Natural killer cell (primary cell): Measurements from ENCODE around the gene DLG5. TPM values are rescaled to one million over a fixed set of nuclear protein-coding genes. Genes with fewer than 3 reads are reported as not detected.

Experiments used
- ATAC-seq, 3 donors: fragments of 150-1000 bp in 2 of 3; fragments of 200-7000 bp in 1 of 3; cut with Tn5 transposase; 1 replicate in 1 of 3; 2 replicates in 2 of 3; pipeline ENCODE4 v1.10.0; 2021; ENCODE audit warnings: mild to moderate bottlenecking in 2 of 3, moderate library complexity in 2 of 3
- DNase-seq, 2 donors: peaks; one replicate each; pipeline versions ENCODE4 v3.0.0 to v3.0.0-alpha.2; 2013 to 2021; ENCODE audit warnings: mixed read lengths in 1 of 2
- H3K27ac ChIP-seq: one replicate; pipeline ENCODE4 v1.5.1; 2013; ENCODE audit warnings: mild to moderate bottlenecking, low read length
- H3K27me3 ChIP-seq: one replicate; pipeline ENCODE4 v1.6.1; 2013; ENCODE audit warnings: low read length; ENCODE audit not compliant: control insufficient read depth, insufficient read depth
- H3K36me3 ChIP-seq: one replicate; pipeline ENCODE4 v1.6.1; 2013; ENCODE audit warnings: low read length; ENCODE audit not compliant: control insufficient read depth, insufficient read depth
- H3K4me1 ChIP-seq: one replicate; pipeline ENCODE4 v1.6.1; 2013; ENCODE audit warnings: low read length; ENCODE audit not compliant: control insufficient read depth, insufficient read depth
- H3K4me3 ChIP-seq: one replicate; pipeline ENCODE4 v1.5.1; 2013; ENCODE audit warnings: low read length
- H3K9me3 ChIP-seq: one replicate; pipeline ENCODE4 v1.6.1; 2013; ENCODE audit warnings: low read length; ENCODE audit not compliant: control insufficient read depth, insufficient read depth
- H3K27ac Mint-ChIP-seq, 2 donors: one replicate each; pipeline ENCODE4 v1.8.0; 2022; ENCODE audit warnings: mild to moderate bottlenecking in 2 of 2, mixed read lengths in 2 of 2, moderate library complexity in 1 of 2
- H3K27me3 Mint-ChIP-seq, 2 donors: one replicate each; pipeline ENCODE4 v1.8.0; 2022; ENCODE audit warnings: low read depth in 2 of 2, mixed read lengths in 2 of 2
- H3K36me3 Mint-ChIP-seq: one replicate; pipeline ENCODE4 v1.8.0; 2022; ENCODE audit warnings: mixed read lengths
- H3K4me1 Mint-ChIP-seq, 2 donors: one replicate each; pipeline ENCODE4 v1.8.0; 2022; ENCODE audit warnings: mixed read lengths in 2 of 2
- H3K4me3 Mint-ChIP-seq: one replicate; pipeline ENCODE4 v1.8.0; 2022; ENCODE audit warnings: mild to moderate bottlenecking, moderate library complexity, mixed read lengths
- H3K9me3 Mint-ChIP-seq, 2 donors: one replicate each; pipeline ENCODE4 v1.8.0; 2022; ENCODE audit warnings: mixed read lengths in 2 of 2
- CTCF ChIP-seq: fragments of 200-600 bp; IDR thresholded peaks from one replicate; pipeline ENCODE4 v1.8.0; 2022; ENCODE audit warnings: antibody characterized with exemption
- WGBS: methylation state at CpG from one replicate; pipeline ENCODE4 v1.1.7; 2013; ENCODE audit warnings: missing lambda C conversion rate; ENCODE audit not compliant: insufficient coverage; 5-methylcytosine and 5-hydroxymethylcytosine counted together
- intact Hi-C: fragments of 100-400 bp; cut with micrococcal nuclease; formaldehyde crosslinking; loops from one replicate; pipeline ENCODE4 v1.14.2; 2022
- total RNA-seq, 4 donors: library from RNA; stranded (reverse); fragments of 120-200 nt in 1 of 4; gene quantifications; one replicate each; pipeline versions ENCODE4 v1.2.3 to v1.2.4, GENCODE V29; 2013 to 2022

Gene DLG5
- total RNA-seq, 3 donors from 2014 or later (not counting 1 experiment from before 2014, with no cell fraction given): 52.8 to 75.0 (median 52.9) TPM

- Mint-ChIP-seq H3K27ac (no peak overlapping the region), H3K4me3 (no peak overlapping the region), H3K9me3 (no peaks in the 10 kb centered on the region), H3K27me3 (peaks cover 0 to 5% of the 10 kb centered on the region in 2 donors), H3K4me1 (peaks cover 5 to 6% of the 10 kb centered on the region in 2 donors), H3K36me3 (no peaks in the 10 kb centered on the region)
- peak; percentile 15 for TF ChIP-seq CTCF
- intact Hi-C loops: loop anchor here (1.0 kb wide), 1 partner anchor 37 kb away; no protein-coding TSS in a partner anchor
- Histone ChIP-seq H3K4me3 (no peak overlapping the region), H3K4me1 (no peaks in the 10 kb centered on the region), H3K36me3 (no peaks in the 10 kb centered on the region), H3K27me3 (peaks cover 3% of the 10 kb centered on the region), H3K27ac (no peak overlapping the region), H3K9me3 (no peaks in the 10 kb centered on the region)
- 38% methylated on average over 9 of the region's 12 CpGs for WGBS
- ATAC-seq (no peak), DNase-seq (peak in 1 of 2 donors; percentile 25)
Observed at GRCh38 chr10:77756319-77757232, 170.0 kb downstream of the DLG5 start.

GRCh38 chr10:77746047-77746707 lies 180.4 kb downstream of the DLG5 start:
- Mint-ChIP-seq H3K9me3 (peaks cover 4 to 6% of the 10 kb centered on the region in 2 donors), H3K4me3 (no peak overlapping the region), H3K4me1 (no peaks in the 10 kb centered on the region), H3K27ac (no peak overlapping the region), H3K27me3 (peaks cover 0 to 18% of the 10 kb centered on the region in 2 donors), H3K36me3 (peaks cover 22% of the 10 kb centered on the region)
- peaks cover 4% of the 10 kb centered on the region for H3K9me3 ChIP-seq
- no peak overlapping the region for H3K4me3 ChIP-seq
- WGBS: 90% methylated on average over 13 of the region's 13 CpGs
- no peaks in the 10 kb centered on the region for H3K4me1 ChIP-seq
- intact Hi-C loops: no loop called here
- no peaks in the 10 kb centered on the region for H3K27me3 ChIP-seq
- no peak for TF ChIP-seq CTCF
- H3K36me3 ChIP-seq: no peaks in the 10 kb centered on the region
- no peak for DNase-seq
- no peak for ATAC-seq
- H3K27ac ChIP-seq: no peak overlapping the region

- intact Hi-C loops: no loop called here
- Mint-ChIP-seq H3K9me3 (peaks cover 6 to 14% of the 10 kb centered on the region in 2 donors), H3K27me3 (peaks cover 5 to 6% of the 10 kb centered on the region in 2 donors), H3K27ac (no peak overlapping the region), H3K36me3 (peaks cover 16% of the 10 kb centered on the region), H3K4me1 (no peaks in the 10 kb centered on the region), H3K4me3 (no peak overlapping the region)
- Histone ChIP-seq H3K36me3 (no peaks in the 10 kb centered on the region), H3K9me3 (no peaks in the 10 kb centered on the region), H3K27ac (no peak overlapping the region), H3K27me3 (no peaks in the 10 kb centered on the region), H3K4me3 (no peak overlapping the region), H3K4me1 (no peaks in the 10 kb centered on the region)
- 83% methylated on average over 4 of the region's 4 CpGs for WGBS
- DNase-seq (no peak), ATAC-seq (no peak)
- TF ChIP-seq CTCF: no peak
Observed at GRCh38 chr10:77744245-77744644, 182.3 kb downstream of the DLG5 start.
